Esophagus (tissue), 2 donors: Measurements from ENCODE around the gene SH3TC1. TPM values are rescaled to one million over a fixed set of nuclear protein-coding genes. Genes with fewer than 3 reads are reported as not detected.
A peak's percentile ranks its signal among the peaks of the same experiment; 100 is the strongest.

Experiments used
- H3K27ac ChIP-seq, 2 donors: one replicate each; pipeline ENCODE4 v1.5.1; 2013; ENCODE audit warnings: low read depth in 2 of 2, mild to moderate bottlenecking in 2 of 2, inconsistent platforms in 1 of 2, low read length in 1 of 2, moderate library complexity in 1 of 2
- H3K27me3 ChIP-seq, 2 donors: one replicate each; pipeline ENCODE4 v1.6.1; 2013; ENCODE audit warnings: low read length in 2 of 2, control low read depth in 1 of 2, mild to moderate bottlenecking in 1 of 2; ENCODE audit not compliant: insufficient read depth in 2 of 2, control insufficient read depth in 1 of 2
- H3K36me3 ChIP-seq, 2 donors: one replicate each; pipeline ENCODE4 v1.6.1; 2013; ENCODE audit warnings: low read length in 1 of 2; ENCODE audit not compliant: control insufficient read depth in 2 of 2, insufficient read depth in 2 of 2
- H3K4me1 ChIP-seq, 2 donors: one replicate each; pipeline ENCODE4 v1.6.1; 2013; ENCODE audit warnings: low read length in 1 of 2; ENCODE audit not compliant: control insufficient read depth in 2 of 2, insufficient read depth in 2 of 2
- H3K4me3 ChIP-seq, 2 donors: one replicate each; pipeline ENCODE4 v1.5.1; 2013; ENCODE audit warnings: low read length in 2 of 2, mild to moderate bottlenecking in 2 of 2, low read depth in 1 of 2, moderate library complexity in 1 of 2
- H3K9me3 ChIP-seq, 2 donors: one replicate each; pipeline ENCODE4 v1.6.1; 2013; ENCODE audit warnings: mild to moderate bottlenecking in 2 of 2, low read depth in 1 of 2, low read length in 1 of 2, moderate library complexity in 1 of 2; ENCODE audit not compliant: control insufficient read depth in 2 of 2, insufficient read depth in 1 of 2
- WGBS, 2 donors: extraction: QIAGEN DNeasy Blood & Tissue Kit; methylation state at CpG; one replicate each; pipeline ENCODE4 v1.1.7; 2013; 5-methylcytosine and 5-hydroxymethylcytosine counted together
- polyA plus RNA-seq, 2 donors: library from polyadenylated mRNA; stranded (reverse); fragments of 200-250 nt; gene quantifications; one replicate each; pipeline ENCODE4 v1.2.3, GENCODE V29; 2013
- donor health status: healthy with polysubstance abuse.
- donor health status: Bipolar disorder and iron deficiency.

Gene SH3TC1
- polyA plus RNA-seq, 2 donors: 18.0 to 19.2 TPM

DNA sequence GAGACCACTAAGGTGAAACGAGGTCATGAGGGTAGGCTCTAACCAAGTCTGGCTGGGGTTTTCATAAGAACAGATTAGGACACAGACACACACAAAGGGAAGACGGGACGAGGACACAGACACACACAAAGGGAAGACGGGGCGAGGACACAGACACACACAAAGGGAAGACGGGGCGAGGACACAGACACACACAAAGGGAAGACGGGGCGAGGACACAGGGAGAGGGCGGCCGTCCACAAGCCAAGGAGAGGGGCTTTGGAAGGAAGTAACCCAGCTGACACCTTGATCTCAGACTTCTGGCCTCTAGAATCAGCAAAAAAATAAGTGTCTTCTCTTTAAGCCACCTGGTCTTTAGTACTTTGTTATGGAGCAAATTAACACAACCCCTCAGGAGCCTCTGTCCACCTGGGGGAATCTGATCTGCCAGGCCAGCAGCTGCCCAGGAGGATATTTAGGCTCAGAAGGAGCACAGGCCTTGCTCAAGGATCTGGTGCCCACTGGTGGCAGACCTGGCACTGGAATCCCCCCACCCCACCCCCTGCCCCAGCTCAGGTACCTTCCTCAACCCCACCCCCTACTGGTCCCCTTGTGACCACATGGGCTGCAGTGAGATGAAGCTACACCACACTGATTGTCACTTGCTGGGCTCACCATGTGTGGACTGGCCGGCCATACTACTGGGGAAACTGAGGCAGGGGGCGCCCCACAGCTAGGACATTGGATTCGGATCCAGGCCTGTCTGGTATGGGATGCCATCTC is 43.2 kb upstream of the SH3TC1 start:
- Histone ChIP-seq H3K36me3 (peaks cover 0 to 5% of the 10 kb centered on the region in 2 donors), H3K9me3 (no peaks in the 10 kb centered on the region), H3K27me3 (no peaks in the 10 kb centered on the region), H3K4me3 (no peak overlapping the region), H3K4me1 (peaks cover 3 to 20% of the 10 kb centered on the region in 2 donors), H3K27ac (no peak overlapping the region)
- WGBS, 2 donors: 89 to 93% methylated on average over 14 of the region's 14 CpGs

GRCh38 chr4:8156617-8157016 is 42.5 kb upstream of the SH3TC1 start:
- H3K4me1 ChIP-seq: peaks cover 3 to 20% of the 10 kb centered on the region in 2 donors
- H3K27me3 ChIP-seq: no peaks in the 10 kb centered on the region
- H3K4me3 ChIP-seq: peak overlapping the region in 1 of 2 donors; percentile 59
- no peaks in the 10 kb centered on the region for H3K9me3 ChIP-seq
- H3K27ac ChIP-seq: no peak overlapping the region
- H3K36me3 ChIP-seq: peaks cover 0 to 5% of the 10 kb centered on the region in 2 donors
- WGBS, 2 donors: 66 to 70% methylated on average over 8 of the region's 8 CpGs

- no peaks in the 10 kb centered on the region for H3K27me3 ChIP-seq
- no peaks in the 10 kb centered on the region for H3K36me3 ChIP-seq
- no peaks in the 10 kb centered on the region for H3K9me3 ChIP-seq
- peak overlapping the region; percentile 59 to 81 for H3K4me3 ChIP-seq
- WGBS, 2 donors: 20 to 33% methylated on average over 15 of the region's 15 CpGs
- peaks cover 3 to 20% of the 10 kb centered on the region in 2 donors for H3K4me1 ChIP-seq
- H3K27ac ChIP-seq: peak overlapping the region in 1 of 2 donors; percentile 6
These were observed 41.6 kb upstream of the SH3TC1 start for GRCh38 chr4:8157496-8157895.

DNA sequence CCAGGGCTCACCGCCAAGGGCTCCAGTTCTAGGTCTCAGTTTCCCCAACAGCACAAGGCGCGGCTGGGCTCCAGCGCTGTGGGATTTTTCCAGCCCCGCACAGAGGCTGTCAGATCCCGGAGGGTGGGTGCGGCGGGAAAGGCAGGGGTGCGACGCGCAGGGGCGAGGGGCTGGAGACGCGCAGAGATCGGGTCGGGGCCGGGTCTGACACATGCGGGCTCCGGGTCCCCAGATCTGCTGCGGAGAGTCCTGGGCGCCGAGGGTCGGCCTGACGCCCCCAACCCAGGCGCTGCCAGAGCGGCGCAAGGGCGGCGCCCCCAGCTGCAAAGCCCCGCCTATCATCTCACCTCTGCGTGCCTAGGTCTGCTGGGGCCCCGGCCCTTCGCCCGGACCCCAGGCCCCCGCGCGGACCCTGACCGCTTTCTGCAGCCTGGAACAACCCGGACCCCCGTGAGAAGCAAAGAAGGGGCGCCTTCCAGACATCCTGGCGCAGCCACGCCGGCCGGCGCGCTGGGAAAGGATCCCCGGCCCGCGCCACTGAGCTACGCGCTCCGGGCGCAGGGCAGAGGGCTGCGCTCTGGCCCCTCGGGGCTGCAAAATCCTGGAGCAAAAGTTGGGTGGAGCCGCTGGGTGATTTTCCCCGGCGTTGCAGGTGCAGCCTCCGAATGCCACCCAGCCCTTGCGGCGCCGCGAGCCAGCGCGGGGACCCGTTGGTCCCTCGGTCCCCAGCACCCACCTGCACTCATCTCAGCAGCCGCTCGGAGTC is 41.0 kb upstream of the SH3TC1 start:
- Histone ChIP-seq H3K27ac (peak overlapping the region; percentile 8 to 37), H3K4me1 (peaks cover 3 to 20% of the 10 kb centered on the region in 2 donors), H3K36me3 (no peaks in the 10 kb centered on the region), H3K9me3 (no peaks in the 10 kb centered on the region), H3K4me3 (peak overlapping the region; percentile 59 to 81), H3K27me3 (no peaks in the 10 kb centered on the region)
- 3% methylated on average over 64 to 70 of the region's 70 CpGs for WGBS, 2 donors

GRCh38 chr4:8158710-8159536 is 40.2 kb upstream of the SH3TC1 start, which contains the start of gene ABLIM2:
Gene ABLIM2 (minus strand): TSS chr4:8158813. CDS start chr4:8158689, 124 bp downstream.
- no peaks in the 10 kb centered on the region for H3K27me3 ChIP-seq
- peak within 1 kb of the TSS; percentile 68 to 81 for H3K4me3 ChIP-seq
- H3K4me1 ChIP-seq: peaks cover 5 to 20% of the 10 kb centered on the region in 2 donors
- 0 to 1% methylated on average over 91 to 96 of the region's 96 CpGs for WGBS, 2 donors
- H3K27ac ChIP-seq: peak within 1 kb of the TSS; percentile 21 to 37
- H3K9me3 ChIP-seq: no peaks in the 10 kb centered on the region
- no peaks in the 10 kb centered on the region for H3K36me3 ChIP-seq

DNA sequence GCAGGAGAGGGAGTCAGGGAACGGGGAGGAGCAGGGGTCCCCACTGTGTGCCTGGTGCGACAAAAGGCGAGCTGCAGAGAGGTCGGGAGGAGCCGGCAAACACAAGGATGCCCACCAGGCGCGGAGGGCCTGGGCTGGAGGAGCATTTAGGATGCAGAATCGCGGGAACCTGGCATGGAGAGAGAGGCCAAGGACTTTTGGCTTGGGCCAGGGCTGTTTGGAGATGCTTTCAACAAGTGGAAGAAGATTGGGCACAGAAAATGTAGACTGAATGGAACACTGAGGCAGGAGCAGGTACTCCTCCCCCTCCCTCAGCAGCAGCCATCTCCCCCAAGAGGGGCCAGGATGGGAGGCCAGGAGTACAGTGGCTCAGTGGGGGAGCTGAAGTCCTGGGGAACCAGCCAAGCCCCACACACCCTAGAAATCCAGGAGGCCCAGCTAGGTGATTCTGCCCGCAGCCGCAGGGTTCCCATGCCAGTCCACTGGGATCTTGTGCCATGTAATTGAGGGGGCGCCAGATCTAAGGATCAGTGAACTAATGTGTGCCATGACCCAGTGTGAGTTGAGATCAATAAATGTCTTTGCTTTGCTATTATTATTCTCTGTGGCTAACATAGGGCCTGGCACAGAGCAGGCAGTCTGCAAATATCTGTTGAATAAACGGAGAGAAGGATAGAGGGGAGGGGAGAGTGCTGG is 39.4 kb upstream of the SH3TC1 start:
- H3K27me3 ChIP-seq: no peaks in the 10 kb centered on the region
- H3K9me3 ChIP-seq: no peaks in the 10 kb centered on the region
- H3K27ac ChIP-seq: no peak overlapping the region
- 25 to 26% methylated on average over 13 of the region's 13 CpGs for WGBS, 2 donors
- peak overlapping the region; percentile 68 to 81 for H3K4me3 ChIP-seq
- H3K36me3 ChIP-seq: no peaks in the 10 kb centered on the region
- H3K4me1 ChIP-seq: peaks cover 6 to 20% of the 10 kb centered on the region in 2 donors

GRCh38 chr4:8160233-8160560 is 38.9 kb upstream of the SH3TC1 start:
- peak overlapping the region in 1 of 2 donors; percentile 34 for H3K27ac ChIP-seq
- no peaks in the 10 kb centered on the region for H3K27me3 ChIP-seq
- H3K9me3 ChIP-seq: no peaks in the 10 kb centered on the region
- no peak overlapping the region for H3K4me3 ChIP-seq
- peaks cover 6 to 20% of the 10 kb centered on the region in 2 donors for H3K4me1 ChIP-seq
- H3K36me3 ChIP-seq: no peaks in the 10 kb centered on the region
- 68 to 81% methylated on average over 4 of the region's 4 CpGs for WGBS, 2 donors

- H3K36me3 ChIP-seq: no peaks in the 10 kb centered on the region
- H3K9me3 ChIP-seq: no peaks in the 10 kb centered on the region
- peaks cover 6 to 23% of the 10 kb centered on the region in 2 donors for H3K4me1 ChIP-seq
- H3K27me3 ChIP-seq: no peaks in the 10 kb centered on the region
- 40 to 58% methylated on average over 3 of the region's 3 CpGs for WGBS, 2 donors
- peak overlapping the region in 1 of 2 donors; percentile 34 for H3K27ac ChIP-seq
- no peak overlapping the region for H3K4me3 ChIP-seq
These were observed 38.5 kb upstream of the SH3TC1 start for GRCh38 chr4:8160572-8160971.

GRCh38 chr4:8162625-8163024 is 36.5 kb upstream of the SH3TC1 start:
- H3K4me1 ChIP-seq: peaks cover 6 to 20% of the 10 kb centered on the region in 2 donors
- H3K9me3 ChIP-seq: peaks cover 0 to 6% of the 10 kb centered on the region in 2 donors
- H3K27me3 ChIP-seq: no peaks in the 10 kb centered on the region
- WGBS, 2 donors: 62 to 71% methylated on average over 8 of the region's 8 CpGs
- H3K27ac ChIP-seq: no peak overlapping the region
- H3K4me3 ChIP-seq: no peak overlapping the region
- H3K36me3 ChIP-seq: no peaks in the 10 kb centered on the region
